Head of caudate nucleus (tissue), 42 donors: ENCODE measurements around the gene KIF12.
"Not testable (repeated sequence)": the region's sequence is repeated elsewhere in the genome, so short reads cannot be mapped to it uniquely, and the experiment has no call there.

Source experiments
- DNase-seq, 42 donors: peaks; one replicate each; pipeline versions ENCODE4 v3.0.0 to v3.0.0-alpha.2; 2020 to 2021; ENCODE audit warnings: mixed read lengths in 7 of 42
- intact Hi-C: fragments of 100-400 bp; cut with DNase I; formaldehyde crosslinking; loops from one replicate; pipeline ENCODE4 v1.15.0; 2022

KIF12 gene

DNA sequence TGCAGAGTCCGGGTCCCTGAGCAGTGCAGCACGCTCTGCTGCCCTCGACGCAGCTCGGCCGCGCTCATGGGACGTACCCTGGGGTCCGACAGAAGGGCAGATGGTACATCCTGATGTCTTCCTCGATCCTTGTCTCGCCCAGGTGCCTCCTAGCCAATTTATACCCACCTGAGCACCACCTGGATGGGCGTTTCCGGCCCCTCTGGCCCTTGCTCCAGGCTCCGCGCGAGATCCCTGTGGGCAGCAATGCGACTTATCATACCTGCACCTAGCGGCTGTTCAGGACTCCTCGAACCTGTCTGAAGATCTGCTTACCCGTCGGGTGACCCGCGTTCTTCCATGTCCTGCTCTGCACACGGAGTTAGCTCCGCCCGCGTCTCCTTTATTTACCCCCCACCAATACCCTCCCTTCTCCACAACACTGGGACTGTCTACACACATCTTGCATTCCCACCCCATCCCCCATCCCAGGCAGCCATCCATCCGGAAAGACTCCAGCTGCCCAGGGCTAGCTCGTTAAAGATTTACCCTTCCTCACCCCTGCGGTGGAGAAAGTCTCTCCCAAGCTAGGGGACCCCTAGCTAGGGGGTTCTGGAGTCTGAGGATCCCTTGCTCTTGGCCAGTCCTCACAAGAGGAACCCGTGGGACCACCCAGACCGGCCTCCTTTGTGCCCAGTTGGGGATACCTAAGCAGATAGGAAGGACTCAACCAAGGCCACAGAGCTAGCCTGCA lies at the start of gene KIF12:
Gene KIF12 (minus strand): TSS at position 357 of the 733 bp plus-strand sequence. CDS start 16 bp downstream, at position 341.
- peak in 1 of 42 donors; percentile 3 for DNase-seq
- intact Hi-C loops = loop anchor here (5.0 kb wide), 1 partner anchor 193 kb away; no protein-coding TSS in a partner anchor

DNA sequence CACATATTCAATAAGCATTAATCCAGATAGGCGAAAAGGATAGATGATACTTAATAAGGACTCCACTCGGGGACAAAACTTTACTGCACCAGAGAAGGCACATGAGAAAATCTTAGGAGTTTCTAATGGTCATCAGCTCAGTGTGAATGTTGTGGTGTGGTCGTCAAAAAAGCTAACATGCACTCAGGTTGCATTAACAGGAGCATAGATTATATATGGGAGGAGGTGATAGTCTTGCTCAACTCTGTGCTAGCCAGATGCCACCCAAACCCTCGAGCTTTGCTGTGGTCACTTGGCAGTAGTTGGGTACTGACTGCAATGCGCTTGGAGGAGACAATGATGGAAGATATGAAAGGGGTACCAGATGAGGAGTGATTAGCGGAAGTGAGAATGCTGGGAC lies 47.6 kb upstream of the KIF12 start:
- no peak for DNase-seq
- intact Hi-C loops = no loop called here

DNA sequence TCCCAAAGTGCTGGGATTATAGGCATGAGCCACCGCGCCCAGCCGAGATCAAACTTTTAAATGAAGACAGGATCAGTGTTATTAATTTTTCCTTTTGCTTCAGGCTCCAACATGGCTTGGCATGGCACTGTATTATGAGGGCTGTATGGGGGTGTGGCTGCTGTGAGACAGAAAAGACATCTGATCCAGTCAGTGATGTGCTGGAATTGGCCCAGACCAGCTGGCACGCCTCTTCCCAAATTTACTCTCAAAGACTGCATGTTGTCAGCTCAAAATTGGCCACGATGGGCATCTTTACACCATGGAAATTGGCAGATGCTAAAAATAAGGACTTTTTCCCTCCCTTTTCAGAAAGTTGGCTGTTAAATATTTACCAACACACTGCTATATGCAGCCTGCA lies 44.1 kb upstream of the KIF12 start:
- intact Hi-C loops = no loop called here
- DNase-seq = no peak

DNA sequence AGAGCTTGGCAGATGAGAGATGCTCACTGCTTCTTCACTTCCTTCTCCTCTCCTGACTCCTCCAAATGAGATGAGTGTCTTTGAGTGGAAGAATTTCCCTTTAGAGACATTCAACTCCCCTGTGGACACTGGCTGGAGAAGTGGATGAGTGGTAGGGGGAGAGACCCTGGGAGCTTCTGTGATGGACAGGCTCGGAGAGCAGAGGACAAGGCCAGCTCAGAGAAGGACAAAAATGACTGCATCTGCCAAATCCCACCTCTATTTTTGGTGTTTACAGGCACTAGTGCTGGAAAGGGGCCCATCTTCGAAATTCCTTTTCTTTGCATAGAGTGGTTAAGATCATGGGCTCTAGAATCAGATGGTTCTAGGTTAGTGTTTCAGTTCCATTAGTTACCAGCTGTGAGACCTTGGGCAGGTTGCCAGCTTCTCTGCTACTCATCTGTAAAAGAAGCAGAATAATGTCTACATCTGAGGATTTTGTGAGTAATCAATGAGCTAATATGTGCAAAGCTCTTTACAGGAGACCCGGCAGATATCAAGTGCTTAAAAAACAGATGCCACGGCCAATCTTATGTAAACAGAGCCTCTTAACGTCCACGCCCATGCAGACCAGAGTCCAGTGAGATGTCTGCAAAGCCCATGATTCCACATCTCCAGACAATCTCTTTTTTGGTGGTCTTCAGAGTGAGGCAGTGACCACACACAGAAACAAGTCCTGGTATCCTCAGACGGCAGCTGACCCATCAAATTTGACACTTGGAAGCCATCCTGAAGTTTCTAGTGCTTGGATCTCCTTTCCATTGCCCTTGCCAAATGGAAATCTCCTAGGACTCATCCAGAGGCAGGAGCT lies 42.7 kb upstream of the KIF12 start:
- DNase-seq = no peak
- intact Hi-C loops = no loop called here

DNA sequence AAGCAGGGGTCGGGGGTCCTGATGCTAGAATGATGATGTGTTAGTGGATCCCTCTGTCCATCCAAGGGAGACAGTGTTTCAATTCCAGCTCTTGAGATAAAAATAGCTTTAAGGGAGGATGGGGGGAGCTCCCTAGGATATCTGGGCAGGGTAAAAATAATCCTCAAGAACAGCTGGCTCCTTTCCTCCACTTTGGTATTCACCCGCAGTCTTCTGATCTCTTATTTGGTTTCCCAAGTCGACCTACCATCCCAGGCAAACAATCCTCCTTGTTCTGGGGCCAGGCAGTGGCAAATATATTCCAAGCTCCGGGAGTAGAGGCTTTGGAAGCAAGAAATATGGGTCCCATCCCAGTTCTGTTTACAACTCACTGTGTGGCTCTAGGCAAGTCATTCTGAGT lies 41.8 kb upstream of the KIF12 start:
- peak in 1 of 42 donors; percentile 23 for DNase-seq
- intact Hi-C loops = no loop called here

DNA sequence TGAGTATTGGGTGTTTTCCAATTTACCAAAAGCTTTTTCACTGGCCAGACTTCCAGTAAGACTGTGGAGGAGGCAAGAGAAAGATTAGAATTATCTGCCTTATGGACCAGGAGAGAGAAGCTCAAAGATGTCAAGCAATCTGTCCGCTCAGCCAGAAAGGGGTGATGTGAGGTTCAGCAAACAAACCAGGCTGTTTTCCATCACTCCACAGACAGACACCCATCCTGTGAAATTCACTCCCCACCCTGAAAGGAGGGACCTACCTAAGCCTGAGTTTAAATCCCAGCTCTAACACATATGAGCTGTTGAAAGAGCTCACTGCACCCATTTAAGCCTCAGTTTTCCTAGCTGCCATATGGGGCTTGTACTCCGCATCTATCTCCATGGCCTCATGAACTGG lies 41.3 kb upstream of the KIF12 start:
- intact Hi-C loops = no loop called here
- DNase-seq = no peak

DNA sequence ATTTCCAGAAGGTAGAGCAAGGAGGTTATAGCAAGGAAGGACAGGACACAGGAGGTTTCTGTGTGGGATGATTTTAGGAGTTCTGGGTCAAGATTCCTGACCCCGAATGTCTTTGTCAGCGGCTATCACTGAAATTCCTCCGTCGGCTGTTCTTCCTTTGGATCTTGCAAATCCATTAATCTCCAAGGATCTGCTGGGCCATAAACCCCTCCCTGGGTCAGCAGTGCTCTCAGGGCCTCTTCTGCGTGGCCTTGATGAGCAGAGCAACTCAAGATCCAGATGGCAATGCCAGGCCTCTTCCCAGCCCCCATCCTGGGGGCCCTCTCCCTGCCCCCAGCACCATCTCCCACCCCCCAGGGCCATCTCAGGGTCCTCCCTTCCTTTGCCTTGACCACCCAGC lies 40.0 kb upstream of the KIF12 start:
- no peak for DNase-seq
- intact Hi-C loops = no loop called here

DNA sequence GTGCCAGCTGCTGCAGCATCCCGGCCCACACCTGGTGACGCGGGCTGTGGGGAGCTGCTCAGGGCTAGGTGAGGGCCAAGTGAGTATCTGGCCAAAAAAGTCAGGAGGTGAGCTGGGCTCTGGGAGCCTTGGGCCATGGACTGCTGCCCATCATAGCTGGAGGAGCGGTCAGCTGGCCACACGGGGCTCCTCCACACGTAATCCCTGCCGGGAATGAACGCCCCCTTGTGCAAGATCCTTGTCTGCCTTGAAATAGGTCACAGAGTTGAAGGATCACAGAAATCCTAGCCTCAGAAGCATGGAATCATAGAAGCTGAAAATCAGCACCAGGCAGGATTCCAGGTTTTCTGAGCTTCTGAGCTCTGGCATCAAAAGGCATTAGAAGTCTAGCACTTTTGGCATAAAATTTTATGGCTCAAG lies 39.5 kb upstream of the KIF12 start:
- intact Hi-C loops = no loop called here
- peak in 3 of 42 donors; percentile 42 to 62 (median 44) for DNase-seq

DNA sequence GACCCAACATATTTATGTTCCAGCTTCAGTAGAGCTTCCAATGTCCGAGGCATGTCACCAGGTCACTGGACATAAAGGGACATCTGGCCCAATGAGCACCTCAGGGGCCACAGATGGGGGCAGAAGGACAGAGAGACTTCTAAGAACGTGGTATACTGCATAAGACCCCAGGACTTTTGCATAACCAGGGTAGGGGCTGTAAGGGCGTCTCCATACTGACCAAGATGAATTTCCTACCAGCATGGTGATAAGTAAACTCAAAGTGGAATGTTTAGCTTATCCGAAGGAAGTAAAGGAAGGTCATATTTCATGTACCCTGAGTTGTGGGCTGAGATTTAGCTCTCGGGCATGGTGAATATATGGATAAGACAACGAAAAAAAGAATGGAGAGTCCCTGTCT lies 38.7 kb upstream of the KIF12 start:
- no peak for DNase-seq

DNA sequence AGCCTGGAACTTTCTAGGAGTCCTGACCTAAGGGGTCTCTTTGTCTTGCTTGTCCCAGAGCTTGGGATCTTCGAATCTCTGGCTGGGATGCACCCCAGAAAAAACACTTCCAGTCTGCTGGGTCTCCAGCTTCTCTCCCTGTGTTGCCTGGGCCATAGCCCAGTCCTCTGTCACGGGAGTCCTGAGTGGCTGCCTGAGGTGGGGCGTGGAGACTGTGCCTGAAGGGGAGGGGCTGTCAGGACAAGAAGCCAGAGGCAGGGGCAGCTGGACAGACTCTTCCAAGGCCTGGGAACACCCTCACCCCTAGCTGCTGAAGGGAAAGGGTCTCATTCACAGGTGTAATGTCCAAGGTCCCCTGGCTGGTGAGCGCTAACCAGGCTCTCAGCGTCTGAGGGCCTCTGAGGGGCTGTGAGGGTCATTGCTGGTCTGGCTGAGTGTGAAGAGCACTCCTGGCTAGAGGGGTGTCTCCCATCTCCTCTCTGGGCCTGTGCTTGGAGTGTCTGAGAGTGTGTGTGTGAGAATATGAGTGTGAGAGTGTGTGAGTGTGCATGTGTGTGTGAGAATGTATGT lies 35.8 kb upstream of the KIF12 start:
- DNase-seq = no peak
- intact Hi-C loops = no loop called here

More for the DNA sequence above, 38.7 kb upstream of the KIF12 start:
- intact Hi-C loops = no loop called here

DNA sequence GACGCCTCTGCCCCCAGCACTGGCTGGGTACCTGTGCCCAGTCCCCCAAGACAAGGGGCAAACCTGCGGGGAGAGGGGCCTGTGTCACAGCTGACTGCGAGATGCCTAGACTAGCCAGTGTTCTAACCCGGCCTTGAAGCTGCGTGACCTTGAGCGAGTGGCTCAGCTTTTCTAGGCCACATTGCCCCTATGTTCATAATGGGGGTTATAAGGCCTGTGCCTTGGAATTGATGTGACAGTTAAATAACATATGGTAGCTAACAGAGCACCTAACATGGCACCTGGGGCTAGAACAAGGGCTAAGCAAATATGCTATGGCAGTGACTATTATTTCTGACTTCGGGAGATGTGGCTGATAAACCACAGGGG lies 33.4 kb upstream of the KIF12 start:
- intact Hi-C loops = no loop called here
- DNase-seq = no peak

DNA sequence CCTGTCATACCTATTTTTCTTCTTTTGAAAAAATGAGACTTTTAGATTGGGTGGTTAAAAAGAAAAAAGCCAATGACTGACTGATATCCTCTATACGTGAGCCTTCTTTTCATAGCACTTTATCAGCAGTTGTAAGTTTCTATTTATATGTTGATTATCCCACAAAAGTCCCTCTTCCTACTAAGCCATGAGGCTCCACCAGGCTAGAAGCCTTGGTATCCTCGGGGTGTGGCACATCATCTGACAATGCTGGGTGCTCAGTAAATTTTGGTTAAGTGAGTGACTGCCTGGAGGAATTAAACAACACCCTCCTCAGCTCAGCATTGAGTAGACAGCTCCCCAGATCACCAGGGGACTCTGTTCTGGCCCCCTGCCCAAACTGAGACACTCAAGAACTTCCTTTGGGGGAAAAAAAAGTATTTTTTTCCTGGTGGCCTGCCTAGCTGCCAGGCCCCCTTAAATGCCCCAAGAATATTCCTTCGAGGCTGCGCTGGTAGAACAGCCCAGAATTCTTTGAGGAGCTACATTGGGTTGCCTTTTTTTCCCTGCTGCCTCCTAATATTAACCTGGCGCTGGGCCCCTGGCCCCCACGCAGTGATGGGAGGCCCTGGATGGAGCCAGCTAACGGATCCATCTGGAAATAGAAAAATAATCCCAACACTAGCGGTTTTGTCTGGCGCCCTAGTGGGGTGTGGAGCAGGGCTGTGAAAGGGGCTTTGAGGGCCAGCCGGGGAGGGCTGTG lies 32.9 kb upstream of the KIF12 start:
- intact Hi-C loops = no loop called here
- DNase-seq = no peak

DNA sequence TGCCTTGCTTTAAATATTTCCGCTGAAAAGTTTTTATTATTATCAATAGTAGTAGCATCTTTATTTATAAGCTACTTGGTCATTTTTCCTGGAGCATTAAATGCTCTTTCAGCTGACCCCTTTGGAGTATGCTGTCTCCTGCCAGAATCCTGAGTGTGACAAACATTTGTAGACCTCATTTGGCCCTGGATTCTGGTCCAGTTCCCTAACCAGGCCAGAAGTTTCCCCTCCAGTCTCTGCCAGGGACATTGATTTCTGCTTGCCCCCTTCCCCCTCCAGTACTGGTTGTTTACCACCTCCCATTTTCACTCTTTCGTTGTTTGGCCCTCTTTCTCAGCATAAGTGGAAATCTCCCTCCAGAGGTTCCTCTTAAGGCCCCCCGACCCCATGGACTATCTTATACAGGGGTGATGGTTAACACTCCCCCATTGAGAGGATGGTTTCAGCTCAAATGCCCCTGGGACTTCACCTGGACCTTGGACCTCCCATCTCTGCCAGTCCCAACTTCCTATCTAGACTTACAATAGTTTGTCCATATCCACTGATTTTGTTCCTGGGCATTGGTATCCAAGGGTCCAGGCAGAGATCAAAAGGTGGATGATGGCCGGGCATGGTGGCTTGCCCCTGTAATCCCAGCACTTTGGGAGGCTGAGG lies 31.7 kb upstream of the KIF12 start:
- DNase-seq = no peak
- intact Hi-C loops = no loop called here

DNA sequence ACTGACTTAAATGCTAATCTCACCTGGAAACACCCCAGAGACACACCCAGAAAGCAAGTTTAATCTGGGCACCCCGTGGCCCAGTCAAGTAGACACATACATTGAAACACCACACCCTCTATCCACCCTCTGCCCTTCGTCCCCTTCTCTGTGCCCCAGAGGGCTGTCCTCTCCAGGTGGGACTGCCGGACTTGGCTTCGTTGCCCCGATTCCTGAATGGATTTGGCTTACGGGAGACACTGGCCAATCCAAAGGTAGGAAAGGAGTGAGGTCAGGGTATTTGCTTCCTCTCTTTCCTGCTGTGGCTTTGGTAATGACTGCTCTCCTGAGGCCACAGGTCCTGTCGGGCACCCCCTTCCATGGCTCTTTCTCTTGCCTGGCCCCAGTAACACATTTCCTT lies 31.0 kb upstream of the KIF12 start:
- intact Hi-C loops = no loop called here
- no peak for DNase-seq

DNA sequence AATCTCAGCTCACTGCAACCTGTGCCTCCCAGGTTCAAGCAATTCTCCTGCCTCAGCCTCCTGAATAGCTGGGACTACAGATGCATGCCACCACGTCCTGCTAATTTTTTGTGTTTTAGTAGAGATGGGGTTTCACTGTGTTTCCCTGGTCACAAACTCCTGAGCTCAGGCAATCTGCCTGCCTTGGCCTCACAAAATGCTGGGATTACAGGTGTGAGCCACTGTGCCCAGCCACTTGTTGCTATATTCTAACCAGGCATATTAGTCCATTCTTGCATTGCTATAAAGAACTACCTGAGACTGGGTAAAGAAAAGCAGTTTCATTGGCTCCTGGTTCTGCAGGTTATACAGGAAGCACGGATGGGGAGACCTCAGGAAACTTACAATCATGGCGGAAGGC lies 29.7 kb upstream of the KIF12 start:
- intact Hi-C loops, DNase-seq: not testable (repeated sequence)

DNA sequence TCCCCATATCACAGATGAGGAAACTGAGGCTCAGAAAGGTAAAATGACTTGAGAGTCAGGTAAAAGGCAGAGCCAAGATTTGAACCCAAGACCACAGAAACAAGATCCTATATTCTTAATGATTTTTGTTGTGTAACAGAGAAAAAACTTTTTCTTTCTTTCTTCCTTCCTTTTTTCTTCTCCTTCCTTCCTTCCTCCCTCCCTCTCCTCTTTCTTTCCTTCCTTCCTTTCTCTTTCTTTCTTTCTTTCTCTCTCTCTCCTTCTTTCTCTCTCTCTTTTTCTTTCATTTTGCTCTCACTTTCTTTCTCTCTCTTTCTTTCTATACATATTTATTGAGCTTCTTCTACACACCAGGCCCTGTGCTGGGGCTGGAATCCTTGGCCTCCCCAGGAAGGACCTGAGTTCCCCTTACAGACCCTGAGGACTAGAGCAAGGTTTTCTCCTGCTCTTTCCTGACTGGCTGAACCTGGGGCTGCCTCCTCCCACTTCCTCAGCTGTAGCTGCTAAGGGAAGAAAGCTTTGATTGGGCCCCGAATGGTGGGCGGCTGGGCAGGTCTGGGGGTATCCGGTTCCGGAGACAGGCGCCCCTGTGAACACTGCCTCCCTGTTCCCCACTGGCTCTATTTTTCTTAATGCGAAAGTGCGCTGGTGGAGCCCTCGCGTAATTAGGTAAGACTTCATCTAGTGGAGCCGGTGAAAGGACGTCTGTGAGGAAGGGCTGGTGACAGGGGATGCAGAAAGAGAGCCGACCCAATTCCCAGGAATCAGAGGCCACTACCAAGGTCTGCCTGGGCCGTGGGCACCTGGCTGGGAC lies 27.4 kb upstream of the KIF12 start:
- DNase-seq = no peak
- intact Hi-C loops = no loop called here

DNA sequence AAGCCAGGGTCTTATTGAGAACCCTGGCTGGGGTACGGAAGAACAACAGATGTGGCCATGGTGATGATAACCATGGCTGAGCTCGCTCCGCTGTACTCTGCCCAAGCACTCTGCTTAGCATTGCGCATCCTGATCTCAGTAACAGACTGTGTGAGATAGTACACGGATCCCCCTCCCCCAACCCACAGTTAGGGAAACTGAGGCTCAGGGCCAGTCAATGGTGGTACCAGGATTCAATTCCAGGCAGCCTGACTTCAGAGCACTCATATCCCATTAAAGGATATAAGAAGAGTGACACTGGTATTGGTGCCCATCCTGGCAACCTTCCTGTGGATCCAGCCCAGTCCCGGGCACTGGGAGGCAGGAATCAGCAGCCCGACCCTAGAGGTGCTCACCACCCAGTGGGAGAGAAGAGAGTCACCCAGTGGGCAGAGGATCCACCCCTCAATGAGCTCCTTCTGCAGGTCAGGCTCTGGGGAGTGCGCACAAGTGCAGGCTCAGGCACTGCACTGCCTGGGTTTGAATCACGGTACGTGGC lies 26.5 kb upstream of the KIF12 start:
- no peak for DNase-seq
- intact Hi-C loops = no loop called here
